ENCODE results near the gene RBFOX2.

Gene RBFOX2

GRCh38 chr22:35955546-35955945 lies 73.1 kb downstream of the RBFOX2 start:
- no peak overlapping the region for H3K27ac ChIP-seq
- TF ChIP-seq ZFX (IDR thresholded peaks at IDR 0.05; ENCODE audit: borderline replicate concordance), result no peak
- TF ChIP-seq, protein P1, sequence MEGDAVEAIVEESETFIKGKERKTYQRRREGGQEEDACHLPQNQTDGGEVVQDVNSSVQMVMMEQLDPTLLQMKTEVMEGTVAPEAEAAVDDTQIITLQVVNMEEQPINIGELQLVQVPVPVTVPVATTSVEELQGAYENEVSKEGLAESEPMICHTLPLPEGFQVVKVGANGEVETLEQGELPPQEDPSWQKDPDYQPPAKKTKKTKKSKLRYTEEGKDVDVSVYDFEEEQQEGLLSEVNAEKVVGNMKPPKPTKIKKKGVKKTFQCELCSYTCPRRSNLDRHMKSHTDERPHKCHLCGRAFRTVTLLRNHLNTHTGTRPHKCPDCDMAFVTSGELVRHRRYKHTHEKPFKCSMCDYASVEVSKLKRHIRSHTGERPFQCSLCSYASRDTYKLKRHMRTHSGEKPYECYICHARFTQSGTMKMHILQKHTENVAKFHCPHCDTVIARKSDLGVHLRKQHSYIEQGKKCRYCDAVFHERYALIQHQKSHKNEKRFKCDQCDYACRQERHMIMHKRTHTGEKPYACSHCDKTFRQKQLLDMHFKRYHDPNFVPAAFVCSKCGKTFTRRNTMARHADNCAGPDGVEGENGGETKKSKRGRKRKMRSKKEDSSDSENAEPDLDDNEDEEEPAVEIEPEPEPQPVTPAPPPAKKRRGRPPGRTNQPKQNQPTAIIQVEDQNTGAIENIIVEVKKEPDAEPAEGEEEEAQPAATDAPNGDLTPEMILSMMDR (IDR thresholded peaks at IDR 0.05), result no peak

- no peak overlapping the region for H3K27ac ChIP-seq
- TF ChIP-seq, protein P1 (IDR thresholded peaks at IDR 0.05), result no peak
- no peak for TF ChIP-seq ZFX (IDR thresholded peaks at IDR 0.05; ENCODE audit: borderline replicate concordance)
These were observed 76.0 kb downstream of the RBFOX2 start for GRCh38 chr22:35952576-35952975.

DNA sequence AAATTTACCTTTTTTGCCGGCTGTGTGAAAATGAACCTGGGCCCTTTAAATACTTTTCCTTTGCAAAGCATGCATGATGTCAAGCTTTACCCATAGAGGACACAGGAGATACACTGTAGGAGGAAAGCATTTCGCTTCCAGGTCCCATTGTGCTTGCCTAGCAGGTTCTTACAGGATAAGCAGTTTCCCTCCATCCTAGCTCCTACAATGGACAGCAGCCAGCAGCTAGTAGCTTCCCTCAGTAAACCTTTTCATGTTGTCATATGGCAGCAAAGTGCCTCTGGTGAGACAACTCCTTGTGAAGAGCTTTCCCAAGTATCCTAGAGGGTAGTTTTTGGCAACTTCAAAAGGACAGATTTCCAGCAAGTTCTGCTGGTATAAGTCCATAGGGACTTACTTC lies 78.4 kb downstream of the RBFOX2 start:
- no peak overlapping the region for H3K27ac ChIP-seq
- TF ChIP-seq, protein P1 (IDR thresholded peaks at IDR 0.05), result no peak
- no peak for TF ChIP-seq ZFX (IDR thresholded peaks at IDR 0.05; ENCODE audit: borderline replicate concordance)

GRCh38 chr22:35949243-35949642 lies 79.4 kb downstream of the RBFOX2 start:
- no peak overlapping the region for H3K27ac ChIP-seq
- TF ChIP-seq ZFX (IDR thresholded peaks at IDR 0.05; ENCODE audit: borderline replicate concordance), result no peak
- TF ChIP-seq, protein P1 (IDR thresholded peaks at IDR 0.05), result no peak

GRCh38 chr22:35947794-35948425 lies 80.7 kb downstream of the RBFOX2 start:
- TF ChIP-seq ZFX (IDR thresholded peaks at IDR 0.05; ENCODE audit: borderline replicate concordance), result no peak
- TF ChIP-seq, protein P1 (IDR thresholded peaks at IDR 0.05), result no peak

DNA sequence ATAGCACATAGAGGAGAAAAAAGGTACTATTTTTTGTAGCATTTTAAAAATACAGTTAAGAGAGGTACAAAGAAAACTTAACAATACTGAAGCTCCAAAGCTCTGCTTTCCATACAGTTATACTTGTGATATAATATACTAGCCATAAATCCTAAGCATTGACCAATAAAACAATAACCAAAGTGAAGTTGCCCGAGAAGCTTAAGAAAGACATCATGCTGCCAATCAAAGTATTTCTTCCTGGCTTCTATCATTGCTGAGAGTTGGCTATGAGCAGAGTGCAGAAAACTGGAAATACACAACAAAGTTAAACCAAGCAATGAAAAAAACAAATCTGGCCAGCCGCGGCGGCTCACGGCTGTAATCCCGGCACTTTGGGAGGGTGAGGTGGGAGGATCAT lies 84.2 kb downstream of the RBFOX2 start:
- no peak overlapping the region for H3K27ac ChIP-seq
- no peak for TF ChIP-seq ZFX (IDR thresholded peaks at IDR 0.05; ENCODE audit: borderline replicate concordance)
- TF ChIP-seq, protein P1 (IDR thresholded peaks at IDR 0.05), result no peak

More at GRCh38 chr22:35947794-35948425, 80.7 kb downstream of the RBFOX2 start:
- no peak overlapping the region for H3K27ac ChIP-seq

- TF ChIP-seq, protein P1 (IDR thresholded peaks at IDR 0.05), result no peak
- no peak for TF ChIP-seq ZFX (IDR thresholded peaks at IDR 0.05; ENCODE audit: borderline replicate concordance)
- no peak overlapping the region for H3K27ac ChIP-seq
These were observed 88.5 kb downstream of the RBFOX2 start for GRCh38 chr22:35940166-35940565.
